OCI-LY1 (cell line): ENCODE data around the gene ATP8B3.

Experiments used
- H2AFZ ChIP-seq: fragments of 200-600 bp; sonication (generic), shearing (Covaris generic); 2 replicates; pipeline ENCODE4 v1.6.0; 2014; ENCODE audit warnings: antibody characterized with exemption, mild to moderate bottlenecking, low read length
- H3F3A ChIP-seq: fragments of 200-600 bp; sonication (generic), shearing (Covaris generic); 2 replicates; pipeline ENCODE4 v1.6.0; 2014; ENCODE audit warnings: mild to moderate bottlenecking, antibody characterized with exemption, low read length, moderate library complexity; ENCODE audit not compliant: insufficient read depth
- H3K27ac ChIP-seq: fragments of 200-600 bp; sonication (generic); 2 replicates; pipeline ENCODE4 v1.5.1; 2014; ENCODE audit warnings: low read length, mixed run types, mild to moderate bottlenecking, low read depth; ENCODE audit not compliant: poor library complexity, severe bottlenecking
- H3K27me3 ChIP-seq: fragments of 200-600 bp; sonication (generic); 2 replicates; pipeline ENCODE4 v1.6.0; 2014; ENCODE audit warnings: antibody characterized with exemption, mild to moderate bottlenecking, low read length, moderate library complexity; ENCODE audit not compliant: insufficient read depth
- H3K36me3 ChIP-seq: fragments of 200-600 bp; sonication (generic); 2 replicates; pipeline ENCODE4 v1.6.1; 2014; ENCODE audit warnings: mild to moderate bottlenecking, antibody characterized with exemption, low read length, moderate library complexity, mixed read lengths; ENCODE audit not compliant: insufficient read depth
- H3K4me1 ChIP-seq: fragments of 200-600 bp; sonication (generic); 2 replicates; pipeline ENCODE4 v1.5.1; 2014; ENCODE audit warnings: mild to moderate bottlenecking, low read length, moderate library complexity; ENCODE audit not compliant: insufficient read depth, severe bottlenecking
- H3K4me2 ChIP-seq: fragments of 200-600 bp; sonication (generic), shearing (Covaris generic); 2 replicates; pipeline ENCODE4 v1.6.1; 2014; ENCODE audit warnings: low read length
- H3K4me3 ChIP-seq: fragments of 200-600 bp; sonication (generic); 2 replicates; pipeline ENCODE4 v1.5.1; 2014; ENCODE audit warnings: low read length, low read depth, mild to moderate bottlenecking, mixed read lengths; ENCODE audit not compliant: poor library complexity, severe bottlenecking
- H3K79me2 ChIP-seq: fragments of 200-600 bp; shearing (Covaris generic); 2 replicates; pipeline ENCODE4 v1.6.1; 2016; ENCODE audit warnings: mixed run types, low read length, mixed read lengths; ENCODE audit not compliant: insufficient read depth
- H3K9ac ChIP-seq: fragments of 200-600 bp; sonication (generic), shearing (Covaris generic); 2 replicates; pipeline ENCODE4 v1.6.1; 2014; ENCODE audit warnings: mild to moderate bottlenecking, low read length, mixed read lengths
- H3K9me2 ChIP-seq: fragments of 200-600 bp; sonication (generic), shearing (Covaris generic); 2 replicates; pipeline ENCODE4 v1.6.1; 2014; ENCODE audit warnings: low read depth, mild to moderate bottlenecking, low read length, mixed read lengths
- H3K9me3 ChIP-seq: fragments of 200-600 bp; shearing (Covaris generic); 2 replicates; pipeline ENCODE4 v1.6.1; 2014; ENCODE audit warnings: low read length, mixed read lengths
- H4K20me1 ChIP-seq: fragments of 200-600 bp; sonication (generic), shearing (Covaris generic); 2 replicates; pipeline ENCODE4 v1.6.0; 2016; ENCODE audit warnings: mild to moderate bottlenecking, low read length; ENCODE audit not compliant: insufficient read depth
- CTCF ChIP-seq: fragments of 200-600 bp; sonication (generic), shearing (Covaris generic); IDR thresholded peaks from 2 replicates; pipeline ENCODE4 v1.5.1; 2017; ENCODE audit warnings: mild to moderate bottlenecking, antibody characterized with exemption, low read length, moderate library complexity, mixed read lengths
- EZH2 ChIP-seq: fragments of 200-600 bp; sonication (generic), shearing (Covaris generic); IDR thresholded peaks from 2 replicates; pipeline ENCODE4 v1.8.0; 2017; ENCODE audit warnings: borderline replicate concordance, mixed run types, mild to moderate bottlenecking, antibody characterized with exemption, low read length, moderate library complexity, mixed read lengths

The ATP8B3 gene

GRCh38 chr19:1811942-1812425 is at the start of gene ATP8B3:
Gene ATP8B3, minus strand, starts transcription at chr19:1812276. Its CDS starts 540 bp downstream, at chr19:1811736.
- H3K36me3 ChIP-seq: peaks cover 20% of the 10 kb centered on the region
- peaks cover 14% of the 10 kb centered on the region for H3K4me1 ChIP-seq
- no peaks in the 10 kb centered on the region for H3K79me2 ChIP-seq
- H3K9me2 ChIP-seq: no peaks in the 10 kb centered on the region
- H3K9me3 ChIP-seq: no peaks in the 10 kb centered on the region
- no peaks in the 10 kb centered on the region for H4K20me1 ChIP-seq
- peaks cover 7% of the 10 kb centered on the region; the same call in 1 of the 2 replicates for H3K27me3 ChIP-seq
- TF ChIP-seq CTCF (peak; percentile 50), EZH2 (no peak)
- peak within 1 kb of the TSS; percentile 65 for H3K27ac ChIP-seq
- no peak within 1 kb of the TSS for H2AFZ ChIP-seq
- H3F3A ChIP-seq: no peaks in the 10 kb centered on the region
- peak within 1 kb of the TSS; percentile 53 for H3K9ac ChIP-seq
- H3K4me2 ChIP-seq: peak within 1 kb of the TSS; percentile 79
- peak within 1 kb of the TSS; percentile 58 for H3K4me3 ChIP-seq

GRCh38 chr19:1861599-1862031 is 49.5 kb upstream of the ATP8B3 start:
- no peaks in the 10 kb centered on the region for H3F3A ChIP-seq
- peak overlapping the region; percentile 69 for H3K4me3 ChIP-seq
- H2AFZ ChIP-seq: no peak overlapping the region
- peaks cover 6% of the 10 kb centered on the region for H3K79me2 ChIP-seq
- H3K4me2 ChIP-seq: peak overlapping the region; percentile 77
- H3K9ac ChIP-seq: peak overlapping the region; percentile 57
- H3K9me3 ChIP-seq: no peaks in the 10 kb centered on the region
- H3K27ac ChIP-seq: no peak overlapping the region
- H4K20me1 ChIP-seq: no peaks in the 10 kb centered on the region
- no peaks in the 10 kb centered on the region for H3K36me3 ChIP-seq
- peaks cover 44% of the 10 kb centered on the region for H3K4me1 ChIP-seq
- peaks cover 6% of the 10 kb centered on the region; the same call in 1 of the 2 replicates for H3K27me3 ChIP-seq
- no peaks in the 10 kb centered on the region for H3K9me2 ChIP-seq
- no peak for TF ChIP-seq EZH2
- TF ChIP-seq CTCF: no peak

- no peaks in the 10 kb centered on the region for H3K36me3 ChIP-seq
- H3K4me2 ChIP-seq: peak overlapping the region; percentile 77
- H3K4me3 ChIP-seq: peak overlapping the region; percentile 69
- no peaks in the 10 kb centered on the region for H3F3A ChIP-seq
- H3K27me3 ChIP-seq: peaks cover 6% of the 10 kb centered on the region; the same call in 1 of the 2 replicates
- no peak overlapping the region for H2AFZ ChIP-seq
- H3K9me3 ChIP-seq: no peaks in the 10 kb centered on the region
- TF ChIP-seq CTCF: no peak
- TF ChIP-seq EZH2: no peak
- no peaks in the 10 kb centered on the region for H3K9me2 ChIP-seq
- peak overlapping the region; percentile 57; the same call in 1 of the 2 replicates for H3K9ac ChIP-seq
- H4K20me1 ChIP-seq: no peaks in the 10 kb centered on the region
- H3K79me2 ChIP-seq: peaks cover 6% of the 10 kb centered on the region
- no peak overlapping the region for H3K27ac ChIP-seq
- H3K4me1 ChIP-seq: peaks cover 50% of the 10 kb centered on the region
Measured at GRCh38 chr19:1860821-1861598, 48.9 kb upstream of the ATP8B3 start.
